ENCODE results near the gene STARD3. TPM values are rescaled to one million over a fixed set of nuclear protein-coding genes. Genes with fewer than 3 reads are reported as not detected.

Gene STARD3
- total RNA-seq, 2 donors from 2014 or later = 32.8 to 35.4 TPM

GRCh38 chr17:39629898-39630297 lies 7.0 kb upstream of the STARD3 start:
- intact Hi-C loops (cut with DNase I) = loop anchor here in 1 of 2 donors (5.0 to 10.0 kb wide), 2 partner anchors 55 to 78 kb away; partner anchors contain the start of gene PGAP3
- DNase-seq (ENCODE audit: low spot score) = no peak

GRCh38 chr17:39631403-39631802 lies 5.5 kb upstream of the STARD3 start:
- intact Hi-C loops (cut with DNase I) = loop anchor here in 1 of 2 donors (10.0 kb wide), 1 partner anchor 53 kb away; the partner anchor contains the start of gene PGAP3
- DNase-seq (ENCODE audit: low spot score) = no peak

- intact Hi-C loops (cut with DNase I) = loop anchor here in 1 of 2 donors (10.0 kb wide), 1 partner anchor 52 kb away; the partner anchor contains the start of gene PGAP3
- no peak for DNase-seq (ENCODE audit: low spot score)
Observed at GRCh38 chr17:39632153-39632941, 4.6 kb upstream of the STARD3 start.

GRCh38 chr17:39633570-39634183 lies 3.3 kb upstream of the STARD3 start:
- intact Hi-C loops (cut with DNase I) = loop anchor here in 1 of 2 donors (10.0 kb wide), 1 partner anchor 51 kb away; the partner anchor contains the start of gene PGAP3
- no peak for DNase-seq (ENCODE audit: low spot score)

- no peak for DNase-seq (ENCODE audit: low spot score)
- intact Hi-C loops (cut with DNase I) = loop anchor here in 1 of 2 donors (10.0 kb wide), 1 partner anchor 50 kb away; the partner anchor contains the start of gene PGAP3
Observed at GRCh38 chr17:39634384-39634871, 2.5 kb upstream of the STARD3 start.

- DNase-seq (ENCODE audit: low spot score) = no peak
- intact Hi-C loops (cut with DNase I) = loop anchor here in 1 of 2 donors (5.0 to 10.0 kb wide), 2 partner anchors 49 to 117 kb away; partner anchors contain the start of gene PGAP3
Observed at GRCh38 chr17:39635614-39636176, 1.2 kb upstream of the STARD3 start.

GRCh38 chr17:39636587-39636926 lies 387 bp upstream of the STARD3 start:
- DNase-seq (ENCODE audit: low spot score) = no peak
- intact Hi-C loops (cut with DNase I) = loop anchor here in 1 of 2 donors (5.0 to 10.0 kb wide), 2 partner anchors 48 to 116 kb away; partner anchors contain the start of gene PGAP3

GRCh38 chr17:39638317-39638716 lies 1.4 kb downstream of the STARD3 start:
- DNase-seq (ENCODE audit: low spot score) = no peak
- intact Hi-C loops (cut with DNase I) = loop anchor here in 1 of 2 donors (5.0 to 10.0 kb wide), 2 partner anchors 46 to 114 kb away; partner anchors contain the start of gene PGAP3

- DNase-seq (ENCODE audit: low spot score) = no peak
- intact Hi-C loops (cut with DNase I) = loop anchor here in 1 of 2 donors (5.0 to 10.0 kb wide), 2 partner anchors 46 to 113 kb away; partner anchors contain the start of gene PGAP3
Observed at GRCh38 chr17:39639043-39639442, 2.1 kb downstream of the STARD3 start.

- no peak for DNase-seq (ENCODE audit: low spot score)
- intact Hi-C loops (cut with DNase I) = loop anchor here in 1 of 2 donors (5.0 to 10.0 kb wide), 2 partner anchors 45 to 112 kb away; partner anchors contain the start of gene PGAP3
Observed at GRCh38 chr17:39639566-39640458, 2.9 kb downstream of the STARD3 start.

- intact Hi-C loops (cut with DNase I) = no loop called here
- DNase-seq (ENCODE audit: low spot score) = no peak
Observed at GRCh38 chr17:39640591-39641031, 3.7 kb downstream of the STARD3 start.

GRCh38 chr17:39641097-39641496 lies 4.2 kb downstream of the STARD3 start:
- DNase-seq (ENCODE audit: low spot score) = no peak
- intact Hi-C loops (cut with DNase I) = no loop called here

- intact Hi-C loops (cut with DNase I) = no loop called here
- no peak for DNase-seq (ENCODE audit: low spot score)
Observed at GRCh38 chr17:39641883-39642282, 4.9 kb downstream of the STARD3 start.

- intact Hi-C loops (cut with DNase I) = no loop called here
- no peak for DNase-seq (ENCODE audit: low spot score)
Observed at GRCh38 chr17:39642291-39643074, 5.5 kb downstream of the STARD3 start.

- no peak for DNase-seq (ENCODE audit: low spot score)
Observed at GRCh38 chr17:39643271-39643670, 6.3 kb downstream of the STARD3 start.

GRCh38 chr17:39647256-39647655 lies 10.3 kb downstream of the STARD3 start:
- intact Hi-C loops (cut with DNase I) = no loop called here
- no peak for DNase-seq (ENCODE audit: low spot score)

More at GRCh38 chr17:39643271-39643670, 6.3 kb downstream of the STARD3 start:
- intact Hi-C loops (cut with DNase I) = no loop called here

GRCh38 chr17:39648616-39649366 lies 11.8 kb downstream of the STARD3 start:
- intact Hi-C loops (cut with DNase I) = no loop called here
- DNase-seq (ENCODE audit: low spot score) = no peak

Measured in posterior vena cava (tissue), 2 donors.